RWPE2 (cell line): ENCODE measurements around the gene NT5C1A.

Experiments
- ATAC-seq: fragments of 200-7000 bp; cut with Tn5 transposase; 3 replicates; pipeline ENCODE4 v1.9.1; 2021; ENCODE audit warnings: low read depth
- DNase-seq: peaks from one replicate; pipeline ENCODE4 v3.0.0-alpha.2; 2020; ENCODE audit warnings: low spot score
- H3K27ac ChIP-seq: fragments of 450-650 bp; 2 replicates; pipeline ENCODE4 v1.5.1; 2017; ENCODE audit warnings: mild to moderate bottlenecking; ENCODE audit not compliant: poor library complexity, severe bottlenecking
- H3K27me3 ChIP-seq: fragments of 250-450 bp; sonication (Bioruptor Pico); 2 replicates; pipeline ENCODE4 v1.5.1; 2021; ENCODE audit warnings: mild to moderate bottlenecking, moderate library complexity; ENCODE audit not compliant: insufficient read depth, poor library complexity, severe bottlenecking
- H3K36me3 ChIP-seq: fragments of 250-450 bp; sonication (Bioruptor Pico); 2 replicates; pipeline ENCODE4 v1.5.1; 2020; ENCODE audit warnings: low read depth, mild to moderate bottlenecking, moderate library complexity
- H3K4me1 ChIP-seq: fragments of 250-450 bp; sonication (Bioruptor Pico); 2 replicates; pipeline ENCODE4 v1.5.1; 2021; ENCODE audit warnings: mild to moderate bottlenecking, moderate library complexity; ENCODE audit not compliant: insufficient read depth, poor library complexity, severe bottlenecking
- H3K4me3 ChIP-seq: fragments of 250-450 bp; sonication (Bioruptor Pico); 2 replicates; pipeline ENCODE4 v1.5.1; 2021; ENCODE audit warnings: mild to moderate bottlenecking, moderate library complexity; ENCODE audit not compliant: severe bottlenecking
- H3K9me3 ChIP-seq: fragments of 250-450 bp; sonication (Bioruptor Pico); 2 replicates; pipeline ENCODE4 v1.5.1; 2021; ENCODE audit warnings: mild to moderate bottlenecking, moderate library complexity; ENCODE audit not compliant: severe bottlenecking
- TF ChIP-seq, protein P1 (sequence below): fragments of 450-650 bp; IDR thresholded peaks from one replicate; pipeline ENCODE4 v1.5.1; 2017; ENCODE audit warnings: mild to moderate bottlenecking, moderate library complexity; ENCODE audit not compliant: poor library complexity, severe bottlenecking

The NT5C1A gene

DNA sequence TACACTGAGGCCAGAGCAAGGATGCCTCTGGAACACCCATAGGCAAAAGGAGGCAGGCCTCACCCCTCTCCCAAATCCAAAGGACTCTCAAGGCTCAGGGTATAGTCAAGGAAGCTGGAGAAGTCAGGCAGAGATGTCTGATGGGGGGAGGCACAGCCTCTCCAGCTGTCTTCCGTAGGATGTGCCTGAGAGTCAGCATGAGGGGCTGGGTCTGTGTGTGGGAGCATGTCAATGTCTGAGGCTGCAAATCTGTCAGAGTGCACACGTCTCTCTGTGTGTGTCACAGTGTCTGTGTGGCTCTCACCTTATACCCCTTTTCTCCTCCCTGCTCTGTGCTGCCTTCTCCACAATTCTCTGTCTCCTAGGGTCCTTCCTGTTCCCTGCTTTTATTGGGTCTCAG, 15.3 kb upstream of the NT5C1A start:
- Histone ChIP-seq H3K36me3 (no peaks in the 10 kb centered on the region), H3K27me3 (peaks cover 10% of the 10 kb centered on the region), H3K27ac (no peak overlapping the region), H3K4me3 (no peak overlapping the region), H3K4me1 (peaks cover 13% of the 10 kb centered on the region), H3K9me3 (no peaks in the 10 kb centered on the region)
- ATAC-seq: no peak
- no peak for DNase-seq
- TF ChIP-seq, protein P1, sequence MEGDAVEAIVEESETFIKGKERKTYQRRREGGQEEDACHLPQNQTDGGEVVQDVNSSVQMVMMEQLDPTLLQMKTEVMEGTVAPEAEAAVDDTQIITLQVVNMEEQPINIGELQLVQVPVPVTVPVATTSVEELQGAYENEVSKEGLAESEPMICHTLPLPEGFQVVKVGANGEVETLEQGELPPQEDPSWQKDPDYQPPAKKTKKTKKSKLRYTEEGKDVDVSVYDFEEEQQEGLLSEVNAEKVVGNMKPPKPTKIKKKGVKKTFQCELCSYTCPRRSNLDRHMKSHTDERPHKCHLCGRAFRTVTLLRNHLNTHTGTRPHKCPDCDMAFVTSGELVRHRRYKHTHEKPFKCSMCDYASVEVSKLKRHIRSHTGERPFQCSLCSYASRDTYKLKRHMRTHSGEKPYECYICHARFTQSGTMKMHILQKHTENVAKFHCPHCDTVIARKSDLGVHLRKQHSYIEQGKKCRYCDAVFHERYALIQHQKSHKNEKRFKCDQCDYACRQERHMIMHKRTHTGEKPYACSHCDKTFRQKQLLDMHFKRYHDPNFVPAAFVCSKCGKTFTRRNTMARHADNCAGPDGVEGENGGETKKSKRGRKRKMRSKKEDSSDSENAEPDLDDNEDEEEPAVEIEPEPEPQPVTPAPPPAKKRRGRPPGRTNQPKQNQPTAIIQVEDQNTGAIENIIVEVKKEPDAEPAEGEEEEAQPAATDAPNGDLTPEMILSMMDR: no peak

DNA sequence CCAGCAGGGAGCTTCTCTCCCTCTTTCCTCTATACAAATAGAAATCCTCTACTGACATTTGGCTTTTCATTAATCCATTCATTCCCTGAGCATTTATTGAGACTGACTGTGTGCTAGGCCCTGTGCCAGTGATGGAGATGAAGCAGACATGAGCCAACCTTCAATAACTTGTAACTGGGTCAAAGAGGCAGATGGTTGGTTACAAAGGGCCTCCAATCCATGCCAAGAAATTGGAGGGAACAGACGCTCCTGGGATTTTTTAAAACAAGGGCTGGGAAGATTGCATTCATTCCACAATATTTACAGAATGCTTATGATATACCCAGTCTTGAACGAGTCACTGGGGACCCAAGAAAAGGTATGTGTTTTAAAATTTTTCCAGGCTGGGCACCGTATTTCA, 13.2 kb upstream of the NT5C1A start:
- TF ChIP-seq, protein P1: no peak
- H3K27me3 ChIP-seq: no peaks in the 10 kb centered on the region
- no peaks in the 10 kb centered on the region for H3K9me3 ChIP-seq
- no peak for ATAC-seq
- H3K36me3 ChIP-seq: no peaks in the 10 kb centered on the region
- H3K4me3 ChIP-seq: no peak overlapping the region
- peaks cover 6% of the 10 kb centered on the region for H3K4me1 ChIP-seq
- no peak for DNase-seq
- no peak overlapping the region for H3K27ac ChIP-seq

DNA sequence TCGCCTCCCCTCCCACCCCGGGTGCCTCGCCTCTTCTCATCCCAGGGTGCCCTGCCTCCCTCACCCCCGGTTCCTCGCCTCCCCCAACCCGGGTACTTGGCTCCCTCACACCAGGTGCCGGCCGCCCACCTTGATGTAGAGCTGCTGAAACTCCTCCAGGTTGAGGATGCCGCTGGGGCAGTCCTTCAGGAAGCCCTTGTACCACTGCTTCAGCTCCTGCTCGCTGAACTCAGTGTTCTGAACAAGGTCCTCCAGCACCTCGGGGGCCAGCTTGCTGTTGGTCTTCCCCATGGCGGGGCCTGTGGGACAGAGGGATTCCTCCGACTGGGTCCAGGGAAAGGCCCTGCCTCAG, 12.4 kb upstream of the NT5C1A start:
- no peaks in the 10 kb centered on the region for H3K27me3 ChIP-seq

DNA sequence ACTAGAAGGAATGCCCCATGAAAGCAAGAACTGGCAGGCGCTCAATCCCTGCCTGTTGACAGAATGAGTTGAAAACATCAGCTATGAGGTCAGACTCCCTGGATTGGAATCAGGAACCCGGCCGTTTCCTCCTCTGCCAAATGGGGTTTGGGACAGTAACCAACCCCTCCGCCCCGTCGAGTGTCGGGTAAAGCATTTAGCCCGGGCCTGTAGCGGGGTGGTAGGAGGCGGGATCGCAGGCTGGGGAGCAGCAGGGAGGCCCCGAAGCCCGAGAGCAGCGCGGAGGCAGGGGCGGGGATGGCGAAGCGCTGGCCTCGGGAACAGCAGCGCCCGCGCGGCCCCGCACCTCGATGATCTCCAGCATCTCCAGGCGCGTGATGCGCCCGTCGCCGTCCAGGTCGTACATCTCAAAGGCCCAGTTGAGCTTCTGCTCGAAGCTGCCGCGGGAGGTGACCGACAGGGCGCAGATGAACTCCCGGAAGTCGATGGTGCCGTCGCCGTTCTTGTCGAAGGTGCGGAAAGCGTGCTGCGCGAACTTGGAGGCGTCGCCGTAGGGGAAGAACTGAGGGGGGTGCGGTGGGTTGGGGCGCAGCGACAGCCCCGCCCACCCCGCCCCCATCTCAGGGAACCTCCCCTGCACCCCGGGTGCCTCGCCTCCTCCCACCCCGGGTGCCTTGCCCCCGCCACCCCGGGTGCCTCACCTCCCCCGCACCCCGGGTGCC, 11.8 kb upstream of the NT5C1A start:
- TF ChIP-seq, protein P1: no peak
- ATAC-seq: no peak
- no peak overlapping the region for H3K27ac ChIP-seq
- no peak overlapping the region for H3K4me3 ChIP-seq
- no peaks in the 10 kb centered on the region for H3K9me3 ChIP-seq
- peaks cover 3% of the 10 kb centered on the region for H3K4me1 ChIP-seq
- DNase-seq: no peak
- no peaks in the 10 kb centered on the region for H3K27me3 ChIP-seq
- H3K36me3 ChIP-seq: no peaks in the 10 kb centered on the region

More for the DNA sequence above, 12.4 kb upstream of the NT5C1A start:
- Histone ChIP-seq H3K36me3 (no peaks in the 10 kb centered on the region), H3K4me1 (peaks cover 6% of the 10 kb centered on the region), H3K9me3 (no peaks in the 10 kb centered on the region), H3K4me3 (no peak overlapping the region), H3K27ac (no peak overlapping the region)
- TF ChIP-seq, protein P1: no peak
- DNase-seq (no peak), ATAC-seq (no peak)

- Histone ChIP-seq H3K27ac (no peak overlapping the region), H3K4me1 (peaks cover 2% of the 10 kb centered on the region), H3K4me3 (no peak overlapping the region), H3K36me3 (no peaks in the 10 kb centered on the region), H3K27me3 (no peaks in the 10 kb centered on the region), H3K9me3 (no peaks in the 10 kb centered on the region)
- TF ChIP-seq, protein P1: no peak
- DNase-seq (no peak), ATAC-seq (no peak)
Measured at GRCh38 chr1:39681999-39682398, 10.1 kb upstream of the NT5C1A start.
